AG10803 (cell line): Measurements from ENCODE around the gene SPOUT1.
A peak's percentile ranks its signal among the peaks of the same experiment; 100 is the strongest.

Experiments used
- DNase-seq: peaks from one replicate; pipeline ENCODE4 v3.0.0; 2010; ENCODE audit warnings: low read depth
- H3K4me3 ChIP-seq: 2 replicates; pipeline ENCODE4 v1.5.1; 2011; ENCODE audit warnings: mild to moderate bottlenecking, low read length, control low read depth
- CTCF ChIP-seq: conservative IDR thresholded peaks from 2 replicates; pipeline ENCODE4 v1.5.1; 2011; ENCODE audit warnings: mild to moderate bottlenecking, low read length, control low read depth, inconsistent platforms

Gene SPOUT1

GRCh38 chr9:128828719-128829452 lies 708 bp downstream of the SPOUT1 start:
- TF ChIP-seq CTCF: no peak
- peak overlapping the region; percentile 84 for H3K4me3 ChIP-seq
- no peak for DNase-seq

GRCh38 chr9:128828267-128828666 lies 1.3 kb downstream of the SPOUT1 start:
- no peak for DNase-seq
- no peak for TF ChIP-seq CTCF
- H3K4me3 ChIP-seq: peak overlapping the region; percentile 84

- DNase-seq: no peak
- TF ChIP-seq CTCF: no peak
- H3K4me3 ChIP-seq: no peak overlapping the region
Observed at GRCh38 chr9:128825923-128826700, 3.5 kb downstream of the SPOUT1 start.

- TF ChIP-seq CTCF: no peak
- no peak overlapping the region for H3K4me3 ChIP-seq
- no peak for DNase-seq
Observed at GRCh38 chr9:128824911-128825310, 4.7 kb downstream of the SPOUT1 start.

- no peak for DNase-seq
- no peak overlapping the region for H3K4me3 ChIP-seq
- no peak for TF ChIP-seq CTCF
Observed at GRCh38 chr9:128823903-128824406, 5.6 kb downstream of the SPOUT1 start.

- DNase-seq: no peak
- TF ChIP-seq CTCF: no peak
- no peak overlapping the region for H3K4me3 ChIP-seq
Observed at GRCh38 chr9:128823362-128823902, 6.2 kb downstream of the SPOUT1 start.
